Right lobe of liver (tissue), 4 donors: ENCODE data around the gene PHF14.

Source experiments
- POLR2A ChIP-seq: fragments of 450-650 bp; IDR thresholded peaks from one replicate; pipeline ENCODE4 v1.6.1; 2017; ENCODE audit warnings: antibody characterized with exemption, mild to moderate bottlenecking
- TF ChIP-seq, protein P1 (sequence below), 4 donors: fragments of 200-600 bp in 3 of 4; fragments of 450-650 bp in 1 of 4; IDR thresholded peaks; one replicate each; pipeline versions ENCODE4 v1.5.1 to v1.8.0; 2016 to 2022; ENCODE audit warnings: antibody characterized with exemption in 4 of 4, mild to moderate bottlenecking in 2 of 4
- donor health status: DM: no; HTN: no; CAD: no.
- donor health status: DM: no; HTN: no; CAD: no.
- donor health status: DM: no; HTN: yes; CAD: no.

DNA sequence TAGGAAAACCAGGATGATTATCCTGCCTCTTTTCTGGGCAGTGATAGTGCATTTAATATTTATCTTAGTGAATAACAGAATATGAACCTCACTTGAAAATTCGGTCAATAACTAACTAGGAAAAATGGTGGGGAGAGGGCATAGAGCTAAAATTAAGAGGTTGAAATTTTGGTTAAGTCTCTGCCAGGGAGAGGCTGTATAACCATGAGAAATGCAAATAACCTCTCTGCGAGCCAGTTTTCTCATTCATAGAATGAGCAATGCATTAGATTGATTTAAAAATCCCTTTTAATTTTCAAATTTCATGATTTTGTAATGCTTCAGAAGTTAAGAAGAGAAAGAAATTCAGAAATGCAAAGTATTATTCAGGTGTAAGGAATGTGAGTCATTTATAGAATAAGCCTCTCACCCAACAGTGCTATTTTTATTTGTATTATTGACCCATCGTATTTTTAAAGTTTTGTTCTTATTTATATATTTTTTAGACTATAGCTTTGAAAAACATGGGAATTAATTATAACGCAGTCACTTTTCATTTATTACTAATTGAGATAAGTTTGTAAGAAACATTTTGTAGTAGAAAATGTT is 104.7 kb downstream of the PHF14 start:
- TF ChIP-seq, protein P1, sequence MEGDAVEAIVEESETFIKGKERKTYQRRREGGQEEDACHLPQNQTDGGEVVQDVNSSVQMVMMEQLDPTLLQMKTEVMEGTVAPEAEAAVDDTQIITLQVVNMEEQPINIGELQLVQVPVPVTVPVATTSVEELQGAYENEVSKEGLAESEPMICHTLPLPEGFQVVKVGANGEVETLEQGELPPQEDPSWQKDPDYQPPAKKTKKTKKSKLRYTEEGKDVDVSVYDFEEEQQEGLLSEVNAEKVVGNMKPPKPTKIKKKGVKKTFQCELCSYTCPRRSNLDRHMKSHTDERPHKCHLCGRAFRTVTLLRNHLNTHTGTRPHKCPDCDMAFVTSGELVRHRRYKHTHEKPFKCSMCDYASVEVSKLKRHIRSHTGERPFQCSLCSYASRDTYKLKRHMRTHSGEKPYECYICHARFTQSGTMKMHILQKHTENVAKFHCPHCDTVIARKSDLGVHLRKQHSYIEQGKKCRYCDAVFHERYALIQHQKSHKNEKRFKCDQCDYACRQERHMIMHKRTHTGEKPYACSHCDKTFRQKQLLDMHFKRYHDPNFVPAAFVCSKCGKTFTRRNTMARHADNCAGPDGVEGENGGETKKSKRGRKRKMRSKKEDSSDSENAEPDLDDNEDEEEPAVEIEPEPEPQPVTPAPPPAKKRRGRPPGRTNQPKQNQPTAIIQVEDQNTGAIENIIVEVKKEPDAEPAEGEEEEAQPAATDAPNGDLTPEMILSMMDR (IDR thresholded peaks at IDR 0.05): no peak
- no peak for TF ChIP-seq POLR2A
